NB4 (cell line): ENCODE data around the gene EPB41L2.

Source experiments
- CTCF ChIP-seq: IDR thresholded peaks from one replicate; pipeline ENCODE4 v1.5.1; 2012; ENCODE audit warnings: low read depth, low read length
- MYC ChIP-seq: IDR thresholded peaks from 2 replicates; pipeline ENCODE4 v1.6.1; 2011; ENCODE audit warnings: low read depth, low read length
- POLR2A ChIP-seq: IDR thresholded peaks from 2 replicates; pipeline ENCODE4 v1.6.1; 2011; ENCODE audit warnings: mild to moderate bottlenecking; ENCODE audit not compliant: insufficient read length; ENCODE audit errors: extremely low read depth

GRCh38 chr6:131084982-131085381, 21.9 kb upstream of the EPB41L2 start:
- TF ChIP-seq CTCF: no peak
- no peak for TF ChIP-seq MYC
- no peak for TF ChIP-seq POLR2A
